ENCODE results near the gene PITPNC1.

DNA sequence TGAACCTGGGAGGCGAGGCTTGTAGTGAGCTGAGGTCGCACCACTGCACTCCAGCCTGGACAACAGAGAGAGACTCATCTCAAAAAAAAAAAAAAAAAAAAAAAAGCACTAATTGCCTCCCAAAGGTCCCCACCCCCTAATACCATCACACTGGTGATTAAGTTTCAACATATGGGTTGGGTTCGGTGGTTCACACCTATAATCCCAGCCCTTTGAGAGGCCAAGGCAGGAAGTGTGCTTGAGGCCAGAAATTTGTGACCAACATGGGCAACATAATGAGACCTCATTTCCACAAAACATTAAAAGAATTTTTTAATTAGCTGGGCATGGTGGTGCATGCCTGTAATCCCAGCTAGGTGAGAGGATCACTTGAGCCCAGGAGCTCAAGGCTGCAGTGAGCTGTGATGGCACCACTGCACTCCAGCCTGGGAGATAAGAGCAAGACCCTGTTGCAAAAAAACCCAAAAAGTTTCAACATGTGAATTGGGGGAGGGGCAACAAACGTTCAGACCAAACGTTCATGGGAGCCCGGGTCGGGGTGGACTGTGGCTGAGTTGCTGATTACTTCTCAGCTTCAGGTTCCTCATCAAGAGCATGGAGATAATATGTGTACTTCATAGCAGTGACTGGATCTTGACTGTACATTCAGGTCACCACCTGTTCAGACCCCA is 278.5 kb downstream of the PITPNC1 start:
- TF ChIP-seq POLR2AphosphoS5 (IDR thresholded peaks at IDR 0.05; ENCODE audit: low read depth, low read length) (no peak), TAF1 (IDR thresholded peaks at IDR 0.05; ENCODE audit: borderline replicate concordance, insufficient read depth, low read length) (no peak)
- TF ChIP-seq, protein P1, sequence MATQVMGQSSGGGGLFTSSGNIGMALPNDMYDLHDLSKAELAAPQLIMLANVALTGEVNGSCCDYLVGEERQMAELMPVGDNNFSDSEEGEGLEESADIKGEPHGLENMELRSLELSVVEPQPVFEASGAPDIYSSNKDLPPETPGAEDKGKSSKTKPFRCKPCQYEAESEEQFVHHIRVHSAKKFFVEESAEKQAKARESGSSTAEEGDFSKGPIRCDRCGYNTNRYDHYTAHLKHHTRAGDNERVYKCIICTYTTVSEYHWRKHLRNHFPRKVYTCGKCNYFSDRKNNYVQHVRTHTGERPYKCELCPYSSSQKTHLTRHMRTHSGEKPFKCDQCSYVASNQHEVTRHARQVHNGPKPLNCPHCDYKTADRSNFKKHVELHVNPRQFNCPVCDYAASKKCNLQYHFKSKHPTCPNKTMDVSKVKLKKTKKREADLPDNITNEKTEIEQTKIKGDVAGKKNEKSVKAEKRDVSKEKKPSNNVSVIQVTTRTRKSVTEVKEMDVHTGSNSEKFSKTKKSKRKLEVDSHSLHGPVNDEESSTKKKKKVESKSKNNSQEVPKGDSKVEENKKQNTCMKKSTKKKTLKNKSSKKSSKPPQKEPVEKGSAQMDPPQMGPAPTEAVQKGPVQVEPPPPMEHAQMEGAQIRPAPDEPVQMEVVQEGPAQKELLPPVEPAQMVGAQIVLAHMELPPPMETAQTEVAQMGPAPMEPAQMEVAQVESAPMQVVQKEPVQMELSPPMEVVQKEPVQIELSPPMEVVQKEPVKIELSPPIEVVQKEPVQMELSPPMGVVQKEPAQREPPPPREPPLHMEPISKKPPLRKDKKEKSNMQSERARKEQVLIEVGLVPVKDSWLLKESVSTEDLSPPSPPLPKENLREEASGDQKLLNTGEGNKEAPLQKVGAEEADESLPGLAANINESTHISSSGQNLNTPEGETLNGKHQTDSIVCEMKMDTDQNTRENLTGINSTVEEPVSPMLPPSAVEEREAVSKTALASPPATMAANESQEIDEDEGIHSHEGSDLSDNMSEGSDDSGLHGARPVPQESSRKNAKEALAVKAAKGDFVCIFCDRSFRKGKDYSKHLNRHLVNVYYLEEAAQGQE (IDR thresholded peaks at IDR 0.05; ENCODE audit: insufficient read depth in 1 of 2, low read depth in 2 of 2, low read length in 2 of 2), result no peak

Data from PFSK-1 (cell line).